ENCODE results near the gene TMIGD1. TPM values are rescaled to one million over a fixed set of nuclear protein-coding genes. Genes with fewer than 3 reads are reported as not detected.

Gene TMIGD1
- total and polyA plus RNA-seq, 10 of the 15 experiments (the other 5 are each of a cell fraction or from before 2014, with no cell fraction given), result not detected

GRCh38 chr17:30279156-30279555, 54.7 kb downstream of the TMIGD1 start (continued):
- TF ChIP-seq, protein P1, sequence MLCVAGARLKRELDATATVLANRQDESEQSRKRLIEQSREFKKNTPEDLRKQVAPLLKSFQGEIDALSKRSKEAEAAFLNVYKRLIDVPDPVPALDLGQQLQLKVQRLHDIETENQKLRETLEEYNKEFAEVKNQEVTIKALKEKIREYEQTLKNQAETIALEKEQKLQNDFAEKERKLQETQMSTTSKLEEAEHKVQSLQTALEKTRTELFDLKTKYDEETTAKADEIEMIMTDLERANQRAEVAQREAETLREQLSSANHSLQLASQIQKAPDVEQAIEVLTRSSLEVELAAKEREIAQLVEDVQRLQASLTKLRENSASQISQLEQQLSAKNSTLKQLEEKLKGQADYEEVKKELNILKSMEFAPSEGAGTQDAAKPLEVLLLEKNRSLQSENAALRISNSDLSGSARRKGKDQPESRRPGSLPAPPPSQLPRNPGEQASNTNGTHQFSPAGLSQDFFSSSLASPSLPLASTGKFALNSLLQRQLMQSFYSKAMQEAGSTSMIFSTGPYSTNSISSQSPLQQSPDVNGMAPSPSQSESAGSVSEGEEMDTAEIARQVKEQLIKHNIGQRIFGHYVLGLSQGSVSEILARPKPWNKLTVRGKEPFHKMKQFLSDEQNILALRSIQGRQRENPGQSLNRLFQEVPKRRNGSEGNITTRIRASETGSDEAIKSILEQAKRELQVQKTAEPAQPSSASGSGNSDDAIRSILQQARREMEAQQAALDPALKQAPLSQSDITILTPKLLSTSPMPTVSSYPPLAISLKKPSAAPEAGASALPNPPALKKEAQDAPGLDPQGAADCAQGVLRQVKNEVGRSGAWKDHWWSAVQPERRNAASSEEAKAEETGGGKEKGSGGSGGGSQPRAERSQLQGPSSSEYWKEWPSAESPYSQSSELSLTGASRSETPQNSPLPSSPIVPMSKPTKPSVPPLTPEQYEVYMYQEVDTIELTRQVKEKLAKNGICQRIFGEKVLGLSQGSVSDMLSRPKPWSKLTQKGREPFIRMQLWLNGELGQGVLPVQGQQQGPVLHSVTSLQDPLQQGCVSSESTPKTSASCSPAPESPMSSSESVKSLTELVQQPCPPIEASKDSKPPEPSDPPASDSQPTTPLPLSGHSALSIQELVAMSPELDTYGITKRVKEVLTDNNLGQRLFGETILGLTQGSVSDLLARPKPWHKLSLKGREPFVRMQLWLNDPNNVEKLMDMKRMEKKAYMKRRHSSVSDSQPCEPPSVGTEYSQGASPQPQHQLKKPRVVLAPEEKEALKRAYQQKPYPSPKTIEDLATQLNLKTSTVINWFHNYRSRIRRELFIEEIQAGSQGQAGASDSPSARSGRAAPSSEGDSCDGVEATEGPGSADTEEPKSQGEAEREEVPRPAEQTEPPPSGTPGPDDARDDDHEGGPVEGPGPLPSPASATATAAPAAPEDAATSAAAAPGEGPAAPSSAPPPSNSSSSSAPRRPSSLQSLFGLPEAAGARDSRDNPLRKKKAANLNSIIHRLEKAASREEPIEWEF (IDR thresholded peaks at IDR 0.05; ENCODE audit: insufficient replicate concordance, low read depth, low read length), result no peak
- TF ChIP-seq HDGF (IDR thresholded peaks at IDR 0.05) (no peak), TBL1XR1 (IDR thresholded peaks at IDR 0.05; ENCODE audit: low read depth, low read length) (no peak), CREM (IDR thresholded peaks at IDR 0.05; ENCODE audit: low read depth) (no peak), TCF12 (IDR thresholded peaks at IDR 0.05; ENCODE audit: low read depth, low read length) (no peak), SUZ12 (IDR thresholded peaks at IDR 0.05; ENCODE audit: unreplicated experiment) (no peak), CREB1 (IDR thresholded peaks at IDR 0.05; ENCODE audit: low read depth) (no peak)
- TF ChIP-seq, protein P2, sequence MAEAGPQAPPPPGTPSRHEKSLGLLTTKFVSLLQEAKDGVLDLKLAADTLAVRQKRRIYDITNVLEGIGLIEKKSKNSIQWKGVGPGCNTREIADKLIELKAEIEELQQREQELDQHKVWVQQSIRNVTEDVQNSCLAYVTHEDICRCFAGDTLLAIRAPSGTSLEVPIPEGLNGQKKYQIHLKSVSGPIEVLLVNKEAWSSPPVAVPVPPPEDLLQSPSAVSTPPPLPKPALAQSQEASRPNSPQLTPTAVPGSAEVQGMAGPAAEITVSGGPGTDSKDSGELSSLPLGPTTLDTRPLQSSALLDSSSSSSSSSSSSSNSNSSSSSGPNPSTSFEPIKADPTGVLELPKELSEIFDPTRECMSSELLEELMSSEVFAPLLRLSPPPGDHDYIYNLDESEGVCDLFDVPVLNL (IDR thresholded peaks at IDR 0.05; ENCODE audit: low read depth, low read length), result no peak
- TF ChIP-seq, protein P3, sequence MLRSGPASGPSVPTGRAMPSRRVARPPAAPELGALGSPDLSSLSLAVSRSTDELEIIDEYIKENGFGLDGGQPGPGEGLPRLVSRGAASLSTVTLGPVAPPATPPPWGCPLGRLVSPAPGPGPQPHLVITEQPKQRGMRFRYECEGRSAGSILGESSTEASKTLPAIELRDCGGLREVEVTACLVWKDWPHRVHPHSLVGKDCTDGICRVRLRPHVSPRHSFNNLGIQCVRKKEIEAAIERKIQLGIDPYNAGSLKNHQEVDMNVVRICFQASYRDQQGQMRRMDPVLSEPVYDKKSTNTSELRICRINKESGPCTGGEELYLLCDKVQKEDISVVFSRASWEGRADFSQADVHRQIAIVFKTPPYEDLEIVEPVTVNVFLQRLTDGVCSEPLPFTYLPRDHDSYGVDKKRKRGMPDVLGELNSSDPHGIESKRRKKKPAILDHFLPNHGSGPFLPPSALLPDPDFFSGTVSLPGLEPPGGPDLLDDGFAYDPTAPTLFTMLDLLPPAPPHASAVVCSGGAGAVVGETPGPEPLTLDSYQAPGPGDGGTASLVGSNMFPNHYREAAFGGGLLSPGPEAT (IDR thresholded peaks at IDR 0.05; ENCODE audit: low read depth), result no peak

Measured in GM12878 (cell line).